HTR-8/SVneo (cell line): ENCODE results near the gene SYTL3.

Experiments used
- DNase-seq: peaks from one replicate; pipeline ENCODE4 v3.0.0; 2011; ENCODE audit warnings: low spot score, mixed read lengths; ENCODE audit not compliant: insufficient read length
- FAIRE-seq: peaks from 2 replicates; lab custom pipeline; 2011; peaks lifted over from hg19 to GRCh38; lab: Jason Lieb, UNC

Gene SYTL3

GRCh38 chr6:158751921-158752320 lies 102.1 kb downstream of the SYTL3 start:
- no peak for FAIRE-seq
- no peak for DNase-seq

GRCh38 chr6:158752613-158753012 lies 102.8 kb downstream of the SYTL3 start:
- FAIRE-seq = no peak
- peak; percentile 24 for DNase-seq

- FAIRE-seq (no peak), DNase-seq (no peak)
Measured at GRCh38 chr6:158753811-158754210, 104.0 kb downstream of the SYTL3 start.

- DNase-seq = no peak
- no peak for FAIRE-seq
Measured at GRCh38 chr6:158754738-158755137, 104.9 kb downstream of the SYTL3 start.

- DNase-seq (no peak), FAIRE-seq (no peak)
Measured at GRCh38 chr6:158755636-158756035, 105.8 kb downstream of the SYTL3 start.

GRCh38 chr6:158756126-158756525 lies 106.3 kb downstream of the SYTL3 start:
- DNase-seq (no peak), FAIRE-seq (no peak)

GRCh38 chr6:158756977-158757752 lies 107.3 kb downstream of the SYTL3 start:
- FAIRE-seq (no peak), DNase-seq (no peak)

- FAIRE-seq (no peak), DNase-seq (no peak)
Measured at GRCh38 chr6:158757753-158758090, 107.9 kb downstream of the SYTL3 start.

- no peak for FAIRE-seq
- DNase-seq = peak; percentile 30
Measured at GRCh38 chr6:158758451-158758860, 108.6 kb downstream of the SYTL3 start.

GRCh38 chr6:158758941-158759479 lies 109.2 kb downstream of the SYTL3 start:
- FAIRE-seq = no peak
- DNase-seq = no peak

GRCh38 chr6:158759966-158760617 lies 110.2 kb downstream of the SYTL3 start:
- DNase-seq = no peak

GRCh38 chr6:158760618-158761250 lies 110.9 kb downstream of the SYTL3 start:
- no peak for FAIRE-seq
- no peak for DNase-seq

More at GRCh38 chr6:158759966-158760617, 110.2 kb downstream of the SYTL3 start:
- FAIRE-seq = no peak

- FAIRE-seq = no peak
- no peak for DNase-seq
Measured at GRCh38 chr6:158761746-158762145, 111.9 kb downstream of the SYTL3 start.

- no peak for FAIRE-seq
Measured at GRCh38 chr6:158762787-158763433, 113.1 kb downstream of the SYTL3 start.

GRCh38 chr6:158763434-158764182 lies 113.8 kb downstream of the SYTL3 start:
- DNase-seq = no peak
- FAIRE-seq = no peak

More at GRCh38 chr6:158762787-158763433, 113.1 kb downstream of the SYTL3 start:
- no peak for DNase-seq

- FAIRE-seq (no peak), DNase-seq (no peak)
Measured at GRCh38 chr6:158764183-158764849, 114.5 kb downstream of the SYTL3 start.

GRCh38 chr6:158764926-158765325 lies 115.1 kb downstream of the SYTL3 start:
- no peak for FAIRE-seq
- DNase-seq = no peak

GRCh38 chr6:158765499-158766068 lies 115.7 kb downstream of the SYTL3 start:
- DNase-seq (no peak), FAIRE-seq (no peak)
